ENCODE measurements around the gene ZDHHC5. TPM values are rescaled to one million over a fixed set of nuclear protein-coding genes. Genes with fewer than 3 reads are reported as not detected.

The ZDHHC5 gene
- total RNA-seq, 2 donors from 2014 or later: 80.2 to 82.1 TPM

DNA sequence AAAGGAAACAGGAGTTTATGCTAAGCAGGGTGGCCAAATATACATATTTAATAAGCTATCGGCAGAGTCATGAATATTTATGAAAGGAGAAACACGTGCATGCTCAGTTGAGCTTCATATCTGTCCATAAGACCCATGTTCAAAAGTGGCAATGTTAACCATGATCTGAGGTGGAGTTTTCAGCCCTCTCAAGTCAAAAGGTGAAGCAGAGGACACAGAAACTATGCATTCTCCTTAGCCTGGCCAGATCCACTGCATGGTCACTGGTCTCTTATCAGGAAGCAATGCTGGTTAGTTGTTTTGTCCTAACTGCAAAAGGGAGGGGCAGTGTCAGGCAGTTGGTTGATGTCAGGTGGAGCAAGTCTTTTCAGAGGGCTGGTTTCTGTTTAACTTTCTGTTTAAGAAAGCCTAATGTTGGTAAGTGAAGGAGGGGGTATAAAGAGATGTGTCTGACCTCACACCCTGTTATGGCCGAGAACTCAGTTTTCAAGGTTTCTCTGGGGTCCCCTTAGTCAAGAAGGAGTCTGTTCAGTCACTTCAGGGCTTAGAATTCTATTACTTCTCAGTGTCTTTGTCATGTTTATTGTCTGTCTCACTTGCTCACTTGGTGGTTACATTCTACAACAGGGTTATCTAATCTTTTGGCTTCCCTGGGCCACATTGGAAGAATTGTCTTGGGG is 67.8 kb downstream of the ZDHHC5 start:
- no peak overlapping the region for H3K4me3 ChIP-seq
- no peaks in the 10 kb centered on the region for H3K36me3 ChIP-seq
- no peaks in the 10 kb centered on the region for H3K4me1 ChIP-seq
- intact Hi-C loops (cut with DNase I): no loop called here
- TF ChIP-seq CTCF (IDR thresholded peaks at IDR 0.05): no peak
- no peaks in the 10 kb centered on the region for H3K9me3 ChIP-seq
- H3K27me3 ChIP-seq: no peaks in the 10 kb centered on the region
- no peak overlapping the region for H3K9ac ChIP-seq (ENCODE audit: low read depth in 2 of 2, low read length in 2 of 2)
- H3K27ac ChIP-seq: peak overlapping the region; percentile 46
- DNase-seq: no peak

DNA sequence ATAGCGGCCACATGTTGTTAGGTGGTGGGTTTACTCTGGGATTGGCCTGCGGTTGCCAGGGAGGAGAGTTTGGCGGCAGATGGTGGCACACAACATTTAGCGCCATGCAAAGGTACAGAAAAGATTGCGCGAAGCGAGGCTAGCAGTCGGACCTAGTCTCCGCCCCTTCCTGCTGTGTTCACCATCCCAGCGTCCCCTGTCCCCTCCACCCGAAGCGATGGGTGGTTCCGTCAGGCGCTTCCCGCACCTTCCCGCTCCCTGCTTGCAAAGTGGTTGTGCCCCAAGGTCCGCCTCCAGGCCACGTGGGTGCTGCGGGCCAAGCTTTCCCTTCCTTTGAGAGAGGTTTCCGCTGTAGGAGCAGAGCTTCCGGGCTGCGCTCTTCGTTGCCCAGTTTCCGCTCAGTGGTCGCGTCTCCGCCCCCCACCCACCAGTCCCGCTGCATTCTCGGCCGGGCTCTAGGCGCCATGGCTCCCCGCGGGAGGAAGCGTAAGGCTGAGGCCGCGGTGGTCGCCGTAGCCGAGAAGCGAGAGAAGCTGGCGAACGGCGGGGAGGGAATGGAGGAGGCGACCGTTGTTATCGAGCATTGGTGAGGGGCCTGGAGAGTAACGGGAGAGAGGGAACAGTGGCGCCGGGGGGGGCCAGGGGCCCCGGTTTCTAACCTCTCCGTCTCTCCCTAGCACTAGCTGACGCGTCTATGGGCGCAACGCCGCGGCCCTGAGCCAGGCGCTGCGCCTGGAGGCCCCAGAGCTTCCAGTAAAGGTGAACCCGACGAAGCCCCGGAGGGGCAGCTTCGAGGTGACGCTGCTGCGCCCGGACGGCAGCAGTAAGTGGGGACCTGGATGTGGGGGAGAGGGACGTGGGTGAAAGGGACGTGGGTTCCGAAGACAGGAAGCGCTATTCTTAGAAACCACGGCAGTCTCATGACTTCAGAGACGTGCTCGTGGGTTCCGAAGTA is 73.5 kb downstream of the ZDHHC5 start, which contains the start of gene SELENOH:
TSS of gene SELENOH (plus strand) at position 360 of the 955 bp plus-strand sequence. CDS start at position 465, 105 bp downstream.
- Histone ChIP-seq H3K4me1 (peaks cover 5% of the 10 kb centered on the region), H3K27ac (peak within 1 kb of the TSS; percentile 86), H3K4me3 (peak within 1 kb of the TSS; percentile 90), H3K36me3 (no peaks in the 10 kb centered on the region), H3K9me3 (no peaks in the 10 kb centered on the region), H3K9ac (ENCODE audit: low read depth in 2 of 2, low read length in 2 of 2) (peak within 1 kb of the TSS; percentile 85 to 92), H3K27me3 (no peaks in the 10 kb centered on the region)
- intact Hi-C loops (cut with DNase I): no loop called here
- TF ChIP-seq CTCF (IDR thresholded peaks at IDR 0.05): no peak
- DNase-seq: peak; percentile 97

GRCh38 chr11:57742087-57742452 is 74.2 kb downstream of the ZDHHC5 start:
- Histone ChIP-seq H3K9ac (ENCODE audit: low read depth in 2 of 2, low read length in 2 of 2) (peak overlapping the region; percentile 85 to 92), H3K27ac (peak overlapping the region; percentile 86), H3K36me3 (no peaks in the 10 kb centered on the region), H3K4me1 (peaks cover 5% of the 10 kb centered on the region), H3K9me3 (no peaks in the 10 kb centered on the region), H3K27me3 (no peaks in the 10 kb centered on the region), H3K4me3 (peak overlapping the region; percentile 90)
- TF ChIP-seq CTCF (IDR thresholded peaks at IDR 0.05): no peak
- intact Hi-C loops (cut with DNase I): no loop called here
- no peak for DNase-seq

DNA sequence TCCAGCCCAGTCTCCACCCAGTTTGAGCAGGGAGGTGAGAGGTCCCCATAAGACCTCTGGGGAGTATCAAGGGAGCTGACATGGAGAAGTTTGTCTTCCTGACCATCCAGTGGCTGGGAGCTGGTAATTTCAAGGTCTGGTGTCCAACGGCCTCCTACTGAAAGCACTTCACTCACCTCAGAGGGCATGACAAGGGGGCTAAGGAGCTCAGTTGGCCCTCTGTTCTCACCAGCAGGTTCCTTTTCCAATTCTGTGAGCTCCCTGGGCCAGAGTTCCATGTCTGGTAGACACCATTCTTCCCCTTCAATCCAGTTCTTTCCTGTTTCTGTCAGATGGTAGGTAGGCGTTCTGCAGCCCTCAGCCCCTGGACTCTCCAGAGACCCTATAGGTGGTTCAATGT is 76.4 kb downstream of the ZDHHC5 start:
- no peak for TF ChIP-seq CTCF (IDR thresholded peaks at IDR 0.05)
- Histone ChIP-seq H3K9ac (ENCODE audit: low read depth in 2 of 2, low read length in 2 of 2) (no peak overlapping the region), H3K4me1 (peaks cover 5% of the 10 kb centered on the region), H3K9me3 (no peaks in the 10 kb centered on the region), H3K36me3 (no peaks in the 10 kb centered on the region), H3K27ac (no peak overlapping the region), H3K4me3 (no peak overlapping the region), H3K27me3 (no peaks in the 10 kb centered on the region)
- intact Hi-C loops (cut with DNase I): no loop called here
- no peak for DNase-seq

GRCh38 chr11:57745206-57745605 is 77.3 kb downstream of the ZDHHC5 start:
- Histone ChIP-seq H3K4me1 (peaks cover 5% of the 10 kb centered on the region), H3K27ac (no peak overlapping the region), H3K4me3 (no peak overlapping the region), H3K9me3 (no peaks in the 10 kb centered on the region), H3K27me3 (no peaks in the 10 kb centered on the region), H3K36me3 (no peaks in the 10 kb centered on the region), H3K9ac (ENCODE audit: low read depth in 2 of 2, low read length in 2 of 2) (no peak overlapping the region)
- intact Hi-C loops (cut with DNase I): no loop called here
- no peak for DNase-seq
- TF ChIP-seq CTCF (IDR thresholded peaks at IDR 0.05): no peak

Data from colonic mucosa (tissue), 4 donors.